Kidney glomerular epithelial cell (primary cell): Measurements from ENCODE around the gene NUDT3.

ENCODE experiments used
- DNase-seq: peaks from one replicate; lab custom pipeline; 2025; lab: John Stamatoyannopoulos, UW

NUDT3 gene

GRCh38 chr6:34322732-34323131 lies 69.7 kb downstream of the NUDT3 start:
- no peak for DNase-seq

- DNase-seq: no peak
Measured at GRCh38 chr6:34321821-34322220, 70.6 kb downstream of the NUDT3 start.

- peak; percentile 5 for DNase-seq
Measured at GRCh38 chr6:34319471-34319885, 73.0 kb downstream of the NUDT3 start.

GRCh38 chr6:34318499-34319470 lies 73.7 kb downstream of the NUDT3 start:
- DNase-seq: no peak

- no peak for DNase-seq
Measured at GRCh38 chr6:34317882-34318498, 74.5 kb downstream of the NUDT3 start.

GRCh38 chr6:34317172-34317477 lies 75.3 kb downstream of the NUDT3 start:
- no peak for DNase-seq

- DNase-seq: no peak
Measured at GRCh38 chr6:34316431-34317171, 75.9 kb downstream of the NUDT3 start.

GRCh38 chr6:34315780-34316179 lies 76.7 kb downstream of the NUDT3 start:
- no peak for DNase-seq

- DNase-seq: no peak
Measured at GRCh38 chr6:34315256-34315655, 77.2 kb downstream of the NUDT3 start.

GRCh38 chr6:34312259-34312658 lies 80.2 kb downstream of the NUDT3 start:
- DNase-seq: no peak

GRCh38 chr6:34310817-34311216 lies 81.7 kb downstream of the NUDT3 start:
- DNase-seq: no peak

- no peak for DNase-seq
Measured at GRCh38 chr6:34308483-34308882, 84.0 kb downstream of the NUDT3 start.

- no peak for DNase-seq
Measured at GRCh38 chr6:34305982-34306708, 86.3 kb downstream of the NUDT3 start.

- DNase-seq: no peak
Measured at GRCh38 chr6:34305497-34305896, 87.0 kb downstream of the NUDT3 start.

GRCh38 chr6:34304164-34304563 lies 88.3 kb downstream of the NUDT3 start:
- DNase-seq: no peak

- DNase-seq: no peak
Measured at GRCh38 chr6:34302929-34303328, 89.5 kb downstream of the NUDT3 start.

GRCh38 chr6:34301408-34301807 lies 91.1 kb downstream of the NUDT3 start:
- no peak for DNase-seq

GRCh38 chr6:34300332-34300751 lies 92.1 kb downstream of the NUDT3 start:
- DNase-seq: no peak

GRCh38 chr6:34298941-34299340 lies 93.5 kb downstream of the NUDT3 start:
- DNase-seq: no peak

GRCh38 chr6:34295721-34296120 lies 96.7 kb downstream of the NUDT3 start:
- peak; percentile 51 for DNase-seq

GRCh38 chr6:34292954-34293353 lies 99.5 kb downstream of the NUDT3 start:
- DNase-seq: no peak

- DNase-seq: no peak
Measured at GRCh38 chr6:34289137-34289536, 103.3 kb downstream of the NUDT3 start.
